Lung (tissue), 12 donors: ENCODE measurements around the gene PICK1. TPM values are rescaled to one million over a fixed set of nuclear protein-coding genes. Genes with fewer than 3 reads are reported as not detected.

Experiments
- ATAC-seq: fragments of 200-7000 bp; cut with Tn5 transposase; one replicate; pipeline ENCODE4 v1.9.1; 2020; ENCODE audit warnings: moderate number of reproducible peaks; ENCODE audit not compliant: insufficient read depth, low FRiP score
- DNase-seq, 3 donors: peaks; one replicate each; pipeline ENCODE4 v3.0.0-alpha.2; 2013 to 2017
- H3K27ac ChIP-seq, 2 donors: one replicate each; pipeline ENCODE4 v1.5.1; 2013; ENCODE audit warnings: mild to moderate bottlenecking in 2 of 2, moderate library complexity in 2 of 2, control low read depth in 1 of 2, inconsistent platforms in 1 of 2, low read depth in 1 of 2, low read length in 1 of 2
- H3K27me3 ChIP-seq, 3 donors: one replicate each; pipeline ENCODE4 v1.5.1; 2013; ENCODE audit warnings: low read length in 2 of 3; ENCODE audit not compliant: control insufficient read depth in 3 of 3, insufficient read depth in 3 of 3
- H3K36me3 ChIP-seq, 4 donors: one replicate each; pipeline ENCODE4 v1.5.1; 2013; ENCODE audit warnings: low read length in 4 of 4, mild to moderate bottlenecking in 1 of 4, moderate library complexity in 1 of 4; ENCODE audit not compliant: control insufficient read depth in 4 of 4, insufficient read depth in 4 of 4
- H3K4me1 ChIP-seq, 5 donors: one replicate each; pipeline ENCODE4 v1.5.1; 2013; ENCODE audit warnings: low read length in 5 of 5, mild to moderate bottlenecking in 2 of 5, moderate library complexity in 1 of 5; ENCODE audit not compliant: control insufficient read depth in 5 of 5, insufficient read depth in 5 of 5
- H3K4me3 ChIP-seq: one replicate; pipeline ENCODE4 v1.5.1; 2013; ENCODE audit warnings: mild to moderate bottlenecking, control low read depth, moderate library complexity
- H3K9ac ChIP-seq, 2 donors: one replicate each; pipeline ENCODE4 v1.5.1; 2013; ENCODE audit warnings: low read length in 2 of 2, control low read depth in 1 of 2; ENCODE audit not compliant: insufficient read depth in 1 of 2
- H3K9me3 ChIP-seq, 4 donors: one replicate each; pipeline ENCODE4 v1.5.1; 2013; ENCODE audit warnings: low read length in 3 of 4, mild to moderate bottlenecking in 1 of 4, moderate library complexity in 1 of 4; ENCODE audit not compliant: control insufficient read depth in 4 of 4, insufficient read depth in 3 of 4
- CTCF ChIP-seq: IDR thresholded peaks from 2 replicates; pipeline ENCODE4 v1.5.1; 2012; ENCODE audit warnings: mild to moderate bottlenecking; ENCODE audit errors: control extremely low read depth, extremely low read depth
- WGBS, 2 donors: extraction: QIAGEN DNeasy Blood & Tissue Kit; methylation state at CpG; one replicate each; pipeline ENCODE4 v1.1.7; 2013; 5-methylcytosine and 5-hydroxymethylcytosine counted together
- polyA plus RNA-seq, 2 donors: library from polyadenylated mRNA; stranded (reverse); fragments of 200-250 nt; gene quantifications; one replicate each; pipeline ENCODE4 v1.2.1, GENCODE V29; 2013
- total RNA-seq, 2 donors: library from RNA; depleted of rRNA in 1 of 2; stranded (reverse); fragments of >200 nt in 1 of 2; gene quantifications; one replicate each; pipeline ENCODE4 v1.2.1, GENCODE V29; 2014 to 2021
- donor health status: control.
- donor health status: control.
- donor health status: Bipolar disorder and iron deficiency.
- donor health status: healthy.
- donor health status: DM: yes; HTN: yes; CAD: no.

The PICK1 gene
- total and polyA plus RNA-seq, 4 donors: 32.4 to 45.6 (median 37.3) TPM

- Histone ChIP-seq H3K27ac (no peak overlapping the region), H3K4me1 (peaks cover 0 to 4% (median 0%) of the 10 kb centered on the region in 5 donors), H3K9ac (no peak overlapping the region), H3K9me3 (no peaks in the 10 kb centered on the region), H3K27me3 (no peaks in the 10 kb centered on the region), H3K36me3 (no peaks in the 10 kb centered on the region), H3K4me3 (no peak overlapping the region)
- no peak for TF ChIP-seq CTCF
- DNase-seq: no peak
- no peak for ATAC-seq
- 84 to 90% methylated on average over 20 of the region's 20 CpGs for WGBS, 2 donors
Observed at GRCh38 chr22:38049812-38050619, 7.2 kb upstream of the PICK1 start.

GRCh38 chr22:38050720-38051119 is 6.5 kb upstream of the PICK1 start:
- H3K9me3 ChIP-seq: no peaks in the 10 kb centered on the region
- DNase-seq: no peak
- ATAC-seq: no peak
- TF ChIP-seq CTCF: no peak
- H3K36me3 ChIP-seq: no peaks in the 10 kb centered on the region
- no peak overlapping the region for H3K4me3 ChIP-seq
- H3K27me3 ChIP-seq: no peaks in the 10 kb centered on the region
- no peak overlapping the region for H3K9ac ChIP-seq
- H3K27ac ChIP-seq: no peak overlapping the region
- H3K4me1 ChIP-seq: peaks cover 0 to 4% (median 0%) of the 10 kb centered on the region in 5 donors
- 90 to 92% methylated on average over 7 of the region's 7 CpGs for WGBS, 2 donors

GRCh38 chr22:38051261-38051660 is 5.9 kb upstream of the PICK1 start:
- TF ChIP-seq CTCF: no peak
- Histone ChIP-seq H3K9me3 (no peaks in the 10 kb centered on the region), H3K27ac (no peak overlapping the region), H3K36me3 (no peaks in the 10 kb centered on the region), H3K9ac (no peak overlapping the region), H3K27me3 (no peaks in the 10 kb centered on the region), H3K4me1 (peaks cover 0 to 3% (median 0%) of the 10 kb centered on the region in 5 donors), H3K4me3 (no peak overlapping the region)
- WGBS, 2 donors: 77 to 86% methylated on average over 8 of the region's 8 CpGs
- ATAC-seq: no peak
- DNase-seq: no peak
